C4-2B (cell line): ENCODE measurements around the gene ZNRD2.

Experiments
- H3K27ac ChIP-seq: fragments of 450-650 bp; 2 replicates; pipeline ENCODE4 v1.5.1; 2017
- ZFX ChIP-seq: fragments of 450-650 bp; IDR thresholded peaks from 2 replicates; pipeline ENCODE4 v1.6.1; 2017
- TF ChIP-seq, protein P1 (sequence below): fragments of 450-650 bp; conservative IDR thresholded peaks from 2 replicates; pipeline ENCODE4 v1.5.1; 2017; ENCODE audit warnings: mild to moderate bottlenecking

ZNRD2 gene

DNA sequence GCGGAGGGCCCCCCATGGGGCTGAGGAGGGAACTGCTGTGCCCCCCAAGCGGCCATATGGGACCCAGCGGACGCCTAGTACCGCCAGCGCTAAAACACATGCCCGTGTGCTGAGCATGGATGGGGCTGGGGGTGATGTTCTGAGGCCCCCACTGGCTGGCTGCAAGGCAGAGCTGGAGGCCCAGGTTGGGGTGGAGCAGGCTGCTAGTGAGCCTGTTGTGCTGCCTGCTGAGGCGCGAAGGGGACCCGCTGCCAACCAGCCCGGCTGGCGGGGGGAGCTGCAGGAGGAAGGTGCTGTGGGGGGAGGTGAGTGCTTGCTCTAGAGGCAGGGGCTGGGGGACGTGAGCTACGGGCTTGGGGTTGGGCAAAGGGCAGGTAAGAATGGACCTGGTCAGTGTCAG is 48.5 kb downstream of the ZNRD2 start:
- TF ChIP-seq, protein P1, sequence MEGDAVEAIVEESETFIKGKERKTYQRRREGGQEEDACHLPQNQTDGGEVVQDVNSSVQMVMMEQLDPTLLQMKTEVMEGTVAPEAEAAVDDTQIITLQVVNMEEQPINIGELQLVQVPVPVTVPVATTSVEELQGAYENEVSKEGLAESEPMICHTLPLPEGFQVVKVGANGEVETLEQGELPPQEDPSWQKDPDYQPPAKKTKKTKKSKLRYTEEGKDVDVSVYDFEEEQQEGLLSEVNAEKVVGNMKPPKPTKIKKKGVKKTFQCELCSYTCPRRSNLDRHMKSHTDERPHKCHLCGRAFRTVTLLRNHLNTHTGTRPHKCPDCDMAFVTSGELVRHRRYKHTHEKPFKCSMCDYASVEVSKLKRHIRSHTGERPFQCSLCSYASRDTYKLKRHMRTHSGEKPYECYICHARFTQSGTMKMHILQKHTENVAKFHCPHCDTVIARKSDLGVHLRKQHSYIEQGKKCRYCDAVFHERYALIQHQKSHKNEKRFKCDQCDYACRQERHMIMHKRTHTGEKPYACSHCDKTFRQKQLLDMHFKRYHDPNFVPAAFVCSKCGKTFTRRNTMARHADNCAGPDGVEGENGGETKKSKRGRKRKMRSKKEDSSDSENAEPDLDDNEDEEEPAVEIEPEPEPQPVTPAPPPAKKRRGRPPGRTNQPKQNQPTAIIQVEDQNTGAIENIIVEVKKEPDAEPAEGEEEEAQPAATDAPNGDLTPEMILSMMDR, result no peak
- no peak for TF ChIP-seq ZFX
- no peak overlapping the region for H3K27ac ChIP-seq

DNA sequence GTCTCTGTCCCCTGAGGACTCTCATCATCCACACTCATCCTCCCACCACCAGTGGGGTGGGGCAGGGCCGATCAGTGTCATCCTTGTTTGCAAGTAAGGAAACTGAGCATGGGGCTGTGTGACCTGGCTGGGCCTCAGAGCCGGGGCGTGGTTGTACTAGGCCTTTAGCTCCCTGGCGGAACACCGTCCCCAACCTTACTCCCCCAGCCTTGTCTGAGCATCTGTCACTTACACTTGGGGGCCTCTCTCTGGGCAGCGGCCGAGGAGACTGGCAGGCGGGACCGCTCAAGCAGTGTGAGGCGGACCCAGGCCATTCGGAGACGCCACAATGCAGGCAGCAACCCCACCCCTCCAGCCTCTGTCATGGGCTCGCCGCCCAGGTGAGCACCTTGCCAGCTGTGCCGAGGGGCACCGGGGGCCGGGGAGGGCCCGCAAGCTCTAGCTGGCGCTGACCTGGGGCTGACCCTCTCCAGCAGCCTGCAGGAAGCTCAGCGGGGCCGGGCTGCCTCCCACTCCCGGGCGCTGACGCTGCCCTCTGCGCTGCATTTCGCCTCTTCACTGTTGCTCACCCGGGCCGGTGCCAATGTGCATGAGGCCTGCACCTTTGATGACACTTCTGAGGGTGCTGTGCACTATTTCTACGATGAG is 49.1 kb downstream of the ZNRD2 start:
- TF ChIP-seq, protein P1, result no peak
- TF ChIP-seq ZFX, result no peak
- H3K27ac ChIP-seq, result no peak overlapping the region

DNA sequence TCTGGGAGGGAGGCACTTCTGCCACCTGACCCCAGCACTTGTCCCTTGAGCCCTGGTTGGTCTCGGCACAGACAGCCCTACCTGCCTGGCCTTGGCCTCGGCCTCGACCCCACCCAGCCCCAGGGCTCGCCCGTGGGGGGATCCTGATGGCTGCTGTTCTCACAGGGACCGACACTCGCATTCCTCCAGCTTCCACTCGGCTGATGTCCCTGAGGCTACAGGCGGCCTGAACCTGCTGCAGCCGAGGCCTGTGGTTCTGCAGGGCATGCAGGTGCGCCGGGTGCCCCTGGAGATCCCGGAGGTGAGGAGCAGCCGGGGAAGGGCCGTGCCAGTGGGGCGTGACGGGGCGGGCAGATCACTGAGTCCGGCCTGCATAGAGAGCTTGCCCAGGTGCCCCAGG is 50.4 kb downstream of the ZNRD2 start:
- TF ChIP-seq, protein P1, result no peak
- no peak for TF ChIP-seq ZFX

GRCh38 chr11:65621460-65621859 is 51.2 kb downstream of the ZNRD2 start:
- no peak overlapping the region for H3K27ac ChIP-seq
- TF ChIP-seq ZFX, result no peak
- TF ChIP-seq, protein P1, result no peak

More for the DNA sequence above, 50.4 kb downstream of the ZNRD2 start:
- no peak overlapping the region for H3K27ac ChIP-seq
